ENCODE measurements around the gene SEPTIN3.
A peak's percentile ranks its signal among the peaks of the same experiment; 100 is the strongest.
"Not testable (repeated sequence)": the region's sequence is repeated elsewhere in the genome, so short reads cannot be mapped to it uniquely, and the experiment has no call there.

Gene SEPTIN3

DNA sequence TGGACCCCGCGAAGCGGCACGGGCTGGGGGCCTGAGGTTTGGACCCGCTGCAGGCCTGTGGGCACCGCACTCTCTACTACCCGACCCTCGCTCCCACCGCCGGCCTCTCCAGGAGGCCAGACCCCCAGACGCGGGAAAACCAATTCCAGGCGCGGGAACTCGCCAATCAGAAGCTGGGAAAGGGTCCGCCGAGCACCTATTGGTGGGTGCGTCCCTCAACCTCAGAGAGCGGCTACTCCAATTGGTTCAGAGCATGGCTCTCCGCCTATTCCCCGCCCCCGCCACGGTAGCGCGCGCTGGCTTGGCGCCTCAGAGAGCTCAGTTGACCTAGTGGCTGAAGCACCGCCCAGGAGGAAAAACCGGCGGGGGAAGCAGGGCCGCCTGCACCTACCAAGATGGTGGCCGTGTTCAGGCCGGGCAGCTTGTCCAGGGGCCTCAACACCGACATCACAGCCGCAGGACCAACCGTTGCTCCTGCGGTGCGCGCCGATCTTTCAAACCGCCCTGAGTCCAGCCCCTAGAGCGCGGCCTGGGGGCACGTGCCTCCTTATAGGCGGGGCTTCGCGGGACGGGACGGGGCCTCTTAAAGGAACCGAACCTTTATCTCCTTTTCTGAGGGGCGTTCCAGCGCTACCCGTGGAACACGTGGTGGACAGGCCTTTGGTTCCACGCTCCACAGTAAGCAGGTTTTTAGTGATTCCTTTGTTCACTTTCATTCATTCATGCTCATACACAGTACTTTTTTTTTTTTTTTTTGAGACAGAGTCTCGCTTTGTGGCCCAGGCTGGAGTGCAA is 22.4 kb upstream of the SEPTIN3 start, which contains the start of gene CENPM:
TSS of gene CENPM (minus strand) at position 524 of the 795 bp plus-strand sequence. CDS start at position 448, 76 bp downstream.
- H3K27me3 ChIP-seq (ENCODE audit: control insufficient read depth, insufficient read depth, low read length) = no peaks in the 10 kb centered on the region
- peak within 1 kb of the TSS; percentile 94 for H3K4me3 ChIP-seq (ENCODE audit: low read depth, low read length)
- peak within 1 kb of the TSS; percentile 90; the same call in 1 of the 2 replicates for H3K27ac ChIP-seq (ENCODE audit: low read depth, low read length)
- H3K9me3 ChIP-seq (ENCODE audit: control insufficient read depth, insufficient read depth, low read depth, low read length) = no peaks in the 10 kb centered on the region
- H3K9ac ChIP-seq (ENCODE audit: low read length) = peak within 1 kb of the TSS; percentile 94
- peaks cover 30% of the 10 kb centered on the region for H3K4me1 ChIP-seq (ENCODE audit: control insufficient read depth, insufficient read depth, low read length)
- peaks cover 29% of the 10 kb centered on the region for H3K36me3 ChIP-seq (ENCODE audit: control insufficient read depth, insufficient read depth, low read length)

DNA sequence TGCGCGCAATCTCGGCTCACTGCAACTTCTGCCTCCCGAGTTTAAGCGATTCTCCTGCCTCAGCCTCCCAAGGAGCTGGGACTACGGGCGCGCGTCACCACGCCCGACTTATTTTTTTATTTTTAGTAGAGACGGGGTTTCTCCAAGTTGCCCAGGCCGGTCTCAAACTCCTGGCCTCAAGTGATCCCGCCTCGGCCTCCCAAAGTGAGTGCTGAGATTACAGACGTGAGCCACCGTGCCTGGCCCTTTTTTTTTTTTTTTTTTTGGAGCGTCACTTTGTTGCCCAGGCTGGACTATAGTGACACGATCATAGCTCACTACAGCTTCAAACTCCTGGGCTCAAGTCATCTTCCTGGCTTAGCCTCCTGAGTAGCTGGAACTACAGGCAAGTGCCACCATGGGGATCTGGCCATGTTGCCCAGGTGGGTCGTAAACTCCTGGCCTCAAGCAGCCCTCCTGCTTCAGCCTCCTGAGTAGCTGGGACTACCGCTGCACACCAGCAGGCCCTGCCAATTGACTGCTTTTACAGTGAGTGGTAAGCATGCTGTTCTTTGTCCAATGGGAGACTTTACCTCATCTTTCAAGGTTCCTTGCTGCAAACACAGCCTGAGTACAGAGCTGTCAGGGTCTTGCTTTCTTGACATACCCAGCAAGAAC is 21.7 kb upstream of the SEPTIN3 start:
- peak overlapping the region; percentile 94 for H3K9ac ChIP-seq (ENCODE audit: low read length)
- H3K27ac ChIP-seq (ENCODE audit: low read depth, low read length) = peak overlapping the region; percentile 90; the same call in 1 of the 2 replicates
- H3K4me1 ChIP-seq (ENCODE audit: control insufficient read depth, insufficient read depth, low read length) = peaks cover 34% of the 10 kb centered on the region
- H3K27me3 ChIP-seq (ENCODE audit: control insufficient read depth, insufficient read depth, low read length) = no peaks in the 10 kb centered on the region
- peaks cover 25% of the 10 kb centered on the region for H3K36me3 ChIP-seq (ENCODE audit: control insufficient read depth, insufficient read depth, low read length)
- peak overlapping the region; percentile 94 for H3K4me3 ChIP-seq (ENCODE audit: low read depth, low read length)
- H3K9me3 ChIP-seq (ENCODE audit: control insufficient read depth, insufficient read depth, low read depth, low read length) = no peaks in the 10 kb centered on the region

DNA sequence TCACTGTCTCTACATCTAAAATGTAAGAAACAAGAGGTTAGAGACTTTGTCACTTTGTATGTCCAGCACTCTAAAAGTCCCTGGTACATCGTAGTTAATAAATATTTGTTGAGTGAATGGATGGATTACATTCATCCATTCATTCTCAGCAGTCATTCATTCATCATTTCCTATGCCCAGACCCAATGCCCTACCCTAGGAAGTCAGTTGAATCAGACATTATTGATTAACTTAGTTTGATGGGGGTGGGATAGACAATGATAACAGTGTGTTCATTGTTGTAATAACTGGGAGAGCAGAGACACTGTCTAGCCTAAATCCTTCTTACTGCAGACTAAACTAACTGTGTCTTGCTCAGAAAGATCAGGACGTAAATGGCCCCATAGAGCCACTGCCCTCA is 21.1 kb upstream of the SEPTIN3 start:
- Histone ChIP-seq H3K4me3 (ENCODE audit: low read depth, low read length) (no peak overlapping the region), H3K36me3 (ENCODE audit: control insufficient read depth, insufficient read depth, low read length) (peaks cover 19% of the 10 kb centered on the region), H3K27ac (ENCODE audit: low read depth, low read length) (no peak overlapping the region), H3K9ac (ENCODE audit: low read length) (no peak overlapping the region), H3K9me3 (ENCODE audit: control insufficient read depth, insufficient read depth, low read depth, low read length) (no peaks in the 10 kb centered on the region), H3K4me1 (ENCODE audit: control insufficient read depth, insufficient read depth, low read length) (peaks cover 38% of the 10 kb centered on the region), H3K27me3 (ENCODE audit: control insufficient read depth, insufficient read depth, low read length) (no peaks in the 10 kb centered on the region)

DNA sequence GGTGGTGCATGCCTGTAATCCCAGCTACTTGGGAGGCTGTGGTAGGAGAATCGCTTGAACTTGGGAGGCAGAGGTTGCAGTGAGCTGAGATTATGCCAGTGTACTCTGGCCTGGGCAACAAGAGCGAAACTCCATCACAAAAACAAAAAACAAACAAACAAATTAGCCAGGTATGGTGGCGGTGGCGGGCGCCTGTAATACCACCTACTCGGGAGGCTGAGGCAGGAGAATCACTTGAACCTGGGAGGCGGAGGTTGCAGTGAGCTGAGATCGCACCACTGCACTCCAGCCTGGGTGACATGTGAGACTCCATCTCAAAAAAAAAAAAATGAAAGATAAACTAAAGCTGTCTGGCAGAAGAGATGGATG is 20.3 kb upstream of the SEPTIN3 start:
- H3K9ac ChIP-seq (ENCODE audit: low read length) = not testable (repeated sequence)

DNA sequence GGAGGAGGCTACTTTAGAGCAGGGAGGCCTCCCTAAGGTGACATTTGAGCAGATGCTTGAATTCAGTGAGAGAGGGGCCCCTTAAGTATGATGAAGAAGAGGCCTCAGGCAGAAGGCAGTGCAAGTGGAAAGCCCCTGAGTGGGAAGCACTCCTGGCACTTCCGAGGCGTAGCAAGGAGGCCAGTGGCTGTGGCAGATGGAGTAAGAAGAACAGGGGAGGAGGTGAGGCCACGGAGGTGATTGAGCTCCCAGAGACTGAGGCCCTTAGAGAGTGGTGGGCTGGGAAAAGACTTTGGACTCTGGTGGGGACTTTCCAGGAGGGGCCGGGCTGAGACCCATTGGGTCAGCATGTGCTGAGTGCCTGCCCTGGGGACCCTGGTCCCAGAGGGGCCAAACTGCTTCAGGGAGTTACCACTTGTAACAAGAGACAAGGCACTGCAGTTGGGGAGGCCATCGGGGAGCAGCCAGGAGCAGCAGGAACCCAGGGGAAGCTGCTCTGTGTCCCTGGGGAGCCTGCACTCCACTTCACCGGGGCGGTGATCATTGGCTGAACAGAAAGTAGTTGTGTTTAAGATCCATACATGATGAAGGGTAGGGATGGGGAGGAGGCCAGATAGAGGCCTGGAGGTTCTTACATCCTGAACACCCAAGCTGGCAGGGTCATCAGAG is 19.8 kb upstream of the SEPTIN3 start:
- H3K27ac ChIP-seq (ENCODE audit: low read depth, low read length) = no peak overlapping the region
- peaks cover 8% of the 10 kb centered on the region for H3K36me3 ChIP-seq (ENCODE audit: control insufficient read depth, insufficient read depth, low read length)
- no peaks in the 10 kb centered on the region for H3K27me3 ChIP-seq (ENCODE audit: control insufficient read depth, insufficient read depth, low read length)
- peaks cover 37% of the 10 kb centered on the region for H3K4me1 ChIP-seq (ENCODE audit: control insufficient read depth, insufficient read depth, low read length)
- no peak overlapping the region for H3K4me3 ChIP-seq (ENCODE audit: low read depth, low read length)
- no peak overlapping the region for H3K9ac ChIP-seq (ENCODE audit: low read length)
- H3K9me3 ChIP-seq (ENCODE audit: control insufficient read depth, insufficient read depth, low read depth, low read length) = no peaks in the 10 kb centered on the region

More for the DNA sequence above, 20.3 kb upstream of the SEPTIN3 start:
- not testable (repeated sequence) for H3K9me3 ChIP-seq (ENCODE audit: control insufficient read depth, insufficient read depth, low read depth, low read length); H3K4me3 ChIP-seq (ENCODE audit: low read depth, low read length); H3K27ac ChIP-seq (ENCODE audit: low read depth, low read length); H3K27me3 ChIP-seq (ENCODE audit: control insufficient read depth, insufficient read depth, low read length)
- Histone ChIP-seq H3K4me1 (ENCODE audit: control insufficient read depth, insufficient read depth, low read length) (peaks cover 38% of the 10 kb centered on the region), H3K36me3 (ENCODE audit: control insufficient read depth, insufficient read depth, low read length) (peaks cover 12% of the 10 kb centered on the region)

DNA sequence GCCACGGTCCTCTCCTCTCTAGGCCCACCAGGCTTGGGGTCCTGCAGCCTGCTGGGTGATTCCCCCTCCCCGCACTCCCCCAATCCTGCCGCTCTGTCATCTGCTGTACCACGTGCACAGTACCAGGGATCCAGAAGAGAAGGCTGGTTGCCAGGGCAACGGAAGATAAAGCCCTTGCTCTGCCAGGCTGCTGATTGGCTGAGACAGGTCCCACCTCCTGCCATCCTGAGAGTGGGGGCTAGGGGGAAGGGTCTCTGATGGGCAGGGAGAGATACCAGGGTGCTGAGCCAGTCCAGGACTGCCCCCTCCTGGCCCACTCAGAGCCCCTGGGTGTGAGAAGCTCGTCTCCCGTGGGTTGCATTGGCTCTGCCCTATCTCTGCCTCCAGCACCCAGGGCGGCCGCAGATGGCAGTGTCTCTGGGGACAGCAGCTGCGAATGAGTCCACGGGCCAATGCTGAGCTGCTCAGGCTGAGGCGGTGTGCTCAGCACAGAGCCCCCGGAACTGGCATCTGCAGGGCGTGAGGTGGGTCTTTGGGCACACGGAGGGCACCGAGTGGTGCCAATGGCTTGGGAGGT is 17.3 kb upstream of the SEPTIN3 start, which contains the start of gene SMIM45:
TSS of gene SMIM45 (plus strand) at position 253 of the 577 bp plus-strand sequence.
- Histone ChIP-seq H3K27me3 (ENCODE audit: control insufficient read depth, insufficient read depth, low read length) (no peaks in the 10 kb centered on the region), H3K27ac (ENCODE audit: low read depth, low read length) (no peak within 1 kb of the TSS), H3K9me3 (ENCODE audit: control insufficient read depth, insufficient read depth, low read depth, low read length) (no peaks in the 10 kb centered on the region), H3K4me1 (ENCODE audit: control insufficient read depth, insufficient read depth, low read length) (peaks cover 23% of the 10 kb centered on the region), H3K4me3 (ENCODE audit: low read depth, low read length) (0 out of 2 replicates have a peak within 1 kb of the TSS, but pooled peaks have one; percentile 14), H3K36me3 (ENCODE audit: control insufficient read depth, insufficient read depth, low read length) (no peaks in the 10 kb centered on the region), H3K9ac (ENCODE audit: low read length) (no peak within 1 kb of the TSS)

DNA sequence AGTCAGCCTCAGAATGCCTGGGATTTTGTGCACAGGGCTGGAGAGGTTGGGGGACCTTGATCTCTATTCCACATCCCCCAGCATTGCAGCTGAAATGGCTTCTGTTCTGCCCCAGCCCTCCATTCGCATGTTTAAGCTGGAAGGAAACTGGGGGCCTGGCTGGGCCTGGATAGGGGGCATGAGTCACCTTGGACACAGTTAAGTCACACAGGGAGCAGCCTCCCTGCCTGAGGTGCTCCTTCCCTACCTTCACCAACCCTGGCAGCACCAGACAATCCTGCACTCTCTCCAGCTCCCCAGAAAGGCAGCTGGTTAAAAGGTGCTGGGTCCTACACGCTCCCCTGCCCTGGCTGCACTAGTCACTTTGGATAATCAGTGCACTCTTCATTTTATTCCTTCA is 16.5 kb upstream of the SEPTIN3 start:
- H3K4me1 ChIP-seq (ENCODE audit: control insufficient read depth, insufficient read depth, low read length) = peaks cover 19% of the 10 kb centered on the region
- no peak overlapping the region for H3K27ac ChIP-seq (ENCODE audit: low read depth, low read length)
- no peaks in the 10 kb centered on the region for H3K27me3 ChIP-seq (ENCODE audit: control insufficient read depth, insufficient read depth, low read length)
- no peak overlapping the region for H3K4me3 ChIP-seq (ENCODE audit: low read depth, low read length)
- no peak overlapping the region for H3K9ac ChIP-seq (ENCODE audit: low read length)
- no peaks in the 10 kb centered on the region for H3K9me3 ChIP-seq (ENCODE audit: control insufficient read depth, insufficient read depth, low read depth, low read length)
- no peaks in the 10 kb centered on the region for H3K36me3 ChIP-seq (ENCODE audit: control insufficient read depth, insufficient read depth, low read length)

DNA sequence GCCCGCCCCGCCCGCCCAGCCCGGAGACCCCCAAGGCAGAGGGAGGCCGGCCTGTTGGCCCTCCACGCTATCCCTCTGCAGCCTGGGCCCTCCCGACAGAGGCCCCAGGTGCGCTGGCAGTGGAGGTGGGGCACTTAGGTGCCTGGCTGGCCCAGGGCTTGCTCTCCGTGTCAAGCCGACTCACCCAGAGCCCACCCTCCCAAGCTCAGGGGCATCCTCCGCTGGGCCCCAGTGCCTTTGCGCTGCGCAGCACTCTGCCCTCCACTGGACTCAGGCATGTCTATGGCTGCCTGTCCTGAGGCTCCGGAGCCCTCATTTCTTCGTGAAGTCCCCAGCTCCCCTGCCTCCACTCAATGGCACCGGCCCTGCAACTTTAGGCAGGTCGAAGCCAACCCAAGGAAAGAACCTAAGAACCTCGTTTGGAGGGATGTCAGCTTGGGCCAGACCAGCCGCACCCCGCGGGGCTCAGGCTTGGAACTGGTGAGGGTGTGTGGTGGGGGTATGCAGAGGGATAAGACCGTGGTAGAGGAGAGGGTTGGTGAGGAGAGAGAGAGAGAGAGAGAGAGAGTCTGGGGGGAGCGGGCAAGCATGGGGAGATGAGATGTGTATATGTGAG is 11.2 kb upstream of the SEPTIN3 start:
- H3K27me3 ChIP-seq (ENCODE audit: control insufficient read depth, insufficient read depth, low read length) = peaks cover 6% of the 10 kb centered on the region
- H3K36me3 ChIP-seq (ENCODE audit: control insufficient read depth, insufficient read depth, low read length) = no peaks in the 10 kb centered on the region
- H3K4me3 ChIP-seq (ENCODE audit: low read depth, low read length) = peak overlapping the region; percentile 46
- peaks cover 6% of the 10 kb centered on the region for H3K4me1 ChIP-seq (ENCODE audit: control insufficient read depth, insufficient read depth, low read length)
- no peak overlapping the region for H3K27ac ChIP-seq (ENCODE audit: low read depth, low read length)
- no peaks in the 10 kb centered on the region for H3K9me3 ChIP-seq (ENCODE audit: control insufficient read depth, insufficient read depth, low read depth, low read length)
- peak overlapping the region; percentile 33 for H3K9ac ChIP-seq (ENCODE audit: low read length)

DNA sequence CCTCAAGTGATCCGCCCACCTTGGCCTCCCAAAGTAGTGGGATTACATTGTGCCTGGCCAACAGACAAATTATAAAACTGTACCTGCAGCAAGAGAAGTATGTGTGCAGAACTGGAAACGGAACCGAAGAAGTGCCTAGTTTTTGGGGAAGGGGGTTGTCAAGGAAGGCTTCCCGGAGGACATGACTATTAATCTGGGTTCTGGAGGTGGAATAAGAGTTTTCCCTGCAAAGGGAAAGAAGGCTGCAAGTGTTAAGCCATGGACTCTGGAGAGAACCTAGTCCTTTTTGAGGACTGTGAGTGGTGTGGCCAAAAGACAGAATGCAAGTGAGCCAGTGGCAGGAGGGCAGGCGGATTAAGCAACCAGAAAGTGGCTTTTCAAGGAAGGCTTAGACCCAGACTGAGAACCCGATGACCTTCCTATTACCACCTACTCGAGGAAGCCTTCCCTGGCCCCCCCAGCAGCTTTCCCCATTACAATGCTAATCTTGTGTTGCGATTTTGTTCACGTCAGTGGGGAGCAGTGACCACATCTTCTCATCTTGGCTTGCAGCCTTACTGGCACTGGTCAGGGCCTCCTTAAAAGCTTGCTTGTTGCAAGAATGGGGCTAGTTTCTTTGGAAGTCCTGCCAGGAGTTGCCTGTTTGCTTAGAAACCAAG is 5.7 kb upstream of the SEPTIN3 start:
- no peaks in the 10 kb centered on the region; the same call in 1 of the 2 replicates for H3K9me3 ChIP-seq (ENCODE audit: control insufficient read depth, insufficient read depth, low read depth, low read length)
- no peak overlapping the region for H3K4me3 ChIP-seq (ENCODE audit: low read depth, low read length)
- no peaks in the 10 kb centered on the region for H3K36me3 ChIP-seq (ENCODE audit: control insufficient read depth, insufficient read depth, low read length)
- H3K27me3 ChIP-seq (ENCODE audit: control insufficient read depth, insufficient read depth, low read length) = no peaks in the 10 kb centered on the region
- H3K27ac ChIP-seq (ENCODE audit: low read depth, low read length) = no peak overlapping the region
- no peak overlapping the region for H3K9ac ChIP-seq (ENCODE audit: low read length)
- peaks cover 7% of the 10 kb centered on the region; the same call in 1 of the 2 replicates for H3K4me1 ChIP-seq (ENCODE audit: control insufficient read depth, insufficient read depth, low read length)

DNA sequence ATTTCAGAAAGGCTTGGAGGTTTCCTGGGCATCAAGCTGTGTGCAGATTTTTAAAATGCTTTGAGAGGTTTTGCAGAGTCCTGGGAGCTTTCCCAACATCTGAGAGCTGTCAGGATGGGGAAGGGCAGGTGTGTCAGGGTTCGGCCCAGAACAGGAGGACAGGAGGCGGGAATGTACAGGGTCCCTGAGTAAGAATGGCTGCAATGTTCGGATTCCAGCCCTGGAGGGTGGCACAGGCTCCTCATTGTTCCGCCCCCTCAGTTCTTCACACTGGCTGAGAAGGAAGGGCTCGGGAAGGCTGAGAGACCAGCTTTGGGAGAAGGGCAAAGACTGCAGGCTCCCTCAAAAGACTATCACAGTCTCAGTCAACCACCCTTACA is 5.1 kb upstream of the SEPTIN3 start:
- Histone ChIP-seq H3K4me3 (ENCODE audit: low read depth, low read length) (no peak overlapping the region), H3K4me1 (ENCODE audit: control insufficient read depth, insufficient read depth, low read length) (peaks cover 9% of the 10 kb centered on the region), H3K9me3 (ENCODE audit: control insufficient read depth, insufficient read depth, low read depth, low read length) (no peaks in the 10 kb centered on the region; the same call in 1 of the 2 replicates), H3K9ac (ENCODE audit: low read length) (no peak overlapping the region), H3K27ac (ENCODE audit: low read depth, low read length) (no peak overlapping the region), H3K27me3 (ENCODE audit: control insufficient read depth, insufficient read depth, low read length) (no peaks in the 10 kb centered on the region), H3K36me3 (ENCODE audit: control insufficient read depth, insufficient read depth, low read length) (no peaks in the 10 kb centered on the region)
